RWPE1 (cell line): ENCODE results near the gene ASB5.

ENCODE experiments used
- CTCF ChIA-PET: fragments of 350-600 bp; sonication (Branson Sonifier 250); formaldehyde crosslinking; extraction: SDS; loops from one replicate; lab custom pipeline; 2021; lab: Yijun Ruan, JAX
- POLR2A ChIA-PET: fragments of 400-600 bp; formaldehyde crosslinking; extraction: SDS; loops from one replicate; lab custom pipeline; 2020; ENCODE audit warnings: antibody characterized with exemption; ENCODE audit not compliant: low non-redundant PET; lab: Yijun Ruan, JAX
- DNase-seq: peaks from one replicate; pipeline ENCODE4 v3.0.0; 2012; ENCODE audit warnings: low spot score
- H3K27ac ChIP-seq: fragments of 450-650 bp; 2 replicates; pipeline ENCODE4 v1.5.1; 2017
- TF ChIP-seq, protein P1 (sequence below): fragments of 450-650 bp; conservative IDR thresholded peaks from 2 replicates; pipeline ENCODE4 v1.5.1; 2017; ENCODE audit warnings: low read depth, mild to moderate bottlenecking

ASB5 gene

GRCh38 chr4:176185051-176185450, 84.0 kb downstream of the ASB5 start:
- ChIA-PET POLR2A (no interaction called here), CTCF (no interaction called here)
- no peak overlapping the region for H3K27ac ChIP-seq
- TF ChIP-seq, protein P1, sequence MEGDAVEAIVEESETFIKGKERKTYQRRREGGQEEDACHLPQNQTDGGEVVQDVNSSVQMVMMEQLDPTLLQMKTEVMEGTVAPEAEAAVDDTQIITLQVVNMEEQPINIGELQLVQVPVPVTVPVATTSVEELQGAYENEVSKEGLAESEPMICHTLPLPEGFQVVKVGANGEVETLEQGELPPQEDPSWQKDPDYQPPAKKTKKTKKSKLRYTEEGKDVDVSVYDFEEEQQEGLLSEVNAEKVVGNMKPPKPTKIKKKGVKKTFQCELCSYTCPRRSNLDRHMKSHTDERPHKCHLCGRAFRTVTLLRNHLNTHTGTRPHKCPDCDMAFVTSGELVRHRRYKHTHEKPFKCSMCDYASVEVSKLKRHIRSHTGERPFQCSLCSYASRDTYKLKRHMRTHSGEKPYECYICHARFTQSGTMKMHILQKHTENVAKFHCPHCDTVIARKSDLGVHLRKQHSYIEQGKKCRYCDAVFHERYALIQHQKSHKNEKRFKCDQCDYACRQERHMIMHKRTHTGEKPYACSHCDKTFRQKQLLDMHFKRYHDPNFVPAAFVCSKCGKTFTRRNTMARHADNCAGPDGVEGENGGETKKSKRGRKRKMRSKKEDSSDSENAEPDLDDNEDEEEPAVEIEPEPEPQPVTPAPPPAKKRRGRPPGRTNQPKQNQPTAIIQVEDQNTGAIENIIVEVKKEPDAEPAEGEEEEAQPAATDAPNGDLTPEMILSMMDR: no peak
- DNase-seq: peak; percentile 45
